Fibroblast of villous mesenchyme (primary cell): ENCODE results near the gene PTPRE. TPM values are rescaled to one million over a fixed set of nuclear protein-coding genes. Genes with fewer than 3 reads are reported as not detected.

ENCODE experiments used
- DNase-seq: peaks from one replicate; pipeline ENCODE4 v3.0.0-alpha.2; 2010; ENCODE audit warnings: low read depth
- H3K4me3 ChIP-seq: 2 replicates; pipeline ENCODE4 v1.5.1; 2011; ENCODE audit warnings: low read depth, mild to moderate bottlenecking, low read length
- CTCF ChIP-seq: IDR thresholded peaks from 2 replicates; pipeline ENCODE4 v1.5.1; 2012; ENCODE audit warnings: low read depth, mild to moderate bottlenecking, low read length; ENCODE audit not compliant: insufficient read depth
- total RNA-seq: library from RNA; depleted of rRNA; stranded (reverse); fragments of >200 nt; gene quantifications from 2 replicates; pipeline ENCODE4 v1.2.3, GENCODE V29; 2012

Gene PTPRE
- total RNA-seq, 1 donor = 11.2 TPM

GRCh38 chr10:128031216-128031615 is 124.3 kb downstream of the PTPRE start:
- no peak for TF ChIP-seq CTCF
- DNase-seq = no peak
- H3K4me3 ChIP-seq = no peak overlapping the region

DNA sequence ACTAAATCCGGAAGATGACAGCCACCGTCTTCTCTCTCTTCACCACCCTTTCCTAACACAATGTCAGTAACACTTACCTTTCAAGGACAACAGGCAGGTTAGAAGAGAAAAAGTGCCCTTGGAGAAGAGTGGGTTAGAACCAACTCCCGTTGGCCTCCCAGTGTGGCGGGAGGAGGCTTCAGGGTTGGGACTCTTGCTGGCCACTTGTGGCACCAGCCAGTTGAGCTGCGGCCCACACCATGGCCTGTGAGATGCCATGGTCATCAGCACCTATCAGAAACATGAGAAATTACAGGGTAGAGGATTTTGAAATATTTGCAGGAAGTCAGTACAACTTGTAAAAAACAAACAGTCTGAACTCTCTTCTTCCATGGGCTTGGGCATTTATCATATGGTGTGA is 125.6 kb downstream of the PTPRE start:
- H3K4me3 ChIP-seq = no peak overlapping the region
- TF ChIP-seq CTCF = no peak
- no peak for DNase-seq

DNA sequence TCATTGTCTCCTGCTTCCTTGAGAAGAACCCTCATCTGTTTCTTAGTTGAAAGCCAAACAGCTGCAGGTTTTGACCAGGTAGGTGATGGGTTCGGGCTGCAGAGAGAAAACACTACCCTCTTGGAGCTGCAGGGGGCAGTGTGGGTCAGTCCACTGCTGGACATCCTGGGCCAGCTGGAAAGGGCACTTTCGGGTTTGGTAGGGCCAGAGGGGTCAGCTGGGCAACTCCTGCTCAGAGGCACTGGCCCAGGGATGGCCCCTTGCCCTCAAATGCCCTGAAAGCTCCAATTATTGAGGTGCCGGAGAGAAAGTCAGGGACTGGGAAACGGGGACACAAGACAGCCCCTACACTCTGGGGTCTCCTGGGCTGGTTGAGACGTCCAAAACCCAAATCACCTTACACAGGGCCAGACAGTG is 128.7 kb downstream of the PTPRE start:
- DNase-seq = peak; percentile 23
- peak; percentile 94 for TF ChIP-seq CTCF
- H3K4me3 ChIP-seq = no peak overlapping the region

DNA sequence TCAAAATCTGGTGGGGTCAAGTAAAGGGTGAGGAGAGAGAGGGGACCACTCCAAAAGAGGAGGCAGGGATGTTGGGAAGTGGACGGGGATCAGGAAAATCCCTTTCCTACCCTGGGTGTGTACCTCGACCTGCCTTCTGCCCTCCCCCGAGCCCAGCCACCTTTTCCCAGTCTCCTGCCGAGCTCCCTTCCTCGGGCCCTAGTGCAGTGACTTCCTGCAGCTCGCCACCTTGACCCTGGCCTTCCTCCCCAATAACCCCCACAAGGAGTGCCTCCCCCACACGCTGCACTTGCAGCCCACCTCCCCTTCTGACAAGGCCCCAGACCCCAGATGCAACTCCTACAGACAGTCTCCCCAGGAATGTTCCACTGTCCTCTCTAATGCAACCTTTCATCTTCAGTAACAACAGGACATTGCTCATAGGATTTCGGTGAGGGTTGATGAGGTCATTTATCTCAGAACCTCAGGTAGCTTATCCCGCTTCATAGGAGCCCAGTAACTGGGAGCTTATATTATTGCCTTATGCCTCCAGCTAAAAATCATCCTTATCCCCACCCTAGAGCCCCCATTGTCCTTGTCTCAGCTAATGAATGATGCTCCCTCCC is 129.2 kb downstream of the PTPRE start:
- DNase-seq = no peak
- H3K4me3 ChIP-seq = no peak overlapping the region
- no peak for TF ChIP-seq CTCF

GRCh38 chr10:128036746-128037543 is 130.0 kb downstream of the PTPRE start:
- no peak overlapping the region for H3K4me3 ChIP-seq
- no peak for TF ChIP-seq CTCF
- peak; percentile 53 for DNase-seq

GRCh38 chr10:128040096-128040495 is 133.2 kb downstream of the PTPRE start:
- no peak for TF ChIP-seq CTCF
- no peak overlapping the region for H3K4me3 ChIP-seq
- DNase-seq = no peak
